Natural killer cell (primary cell): ENCODE results near the gene ZNRF3. TPM values are rescaled to one million over a fixed set of nuclear protein-coding genes. Genes with fewer than 3 reads are reported as not detected.

Source experiments
- ATAC-seq, 3 donors: fragments of 150-1000 bp in 2 of 3; fragments of 200-7000 bp in 1 of 3; cut with Tn5 transposase; 1 replicate in 1 of 3; 2 replicates in 2 of 3; pipeline ENCODE4 v1.10.0; 2021; ENCODE audit warnings: mild to moderate bottlenecking in 2 of 3, moderate library complexity in 2 of 3
- DNase-seq, 2 donors: peaks; one replicate each; pipeline versions ENCODE4 v3.0.0 to v3.0.0-alpha.2; 2013 to 2021; ENCODE audit warnings: mixed read lengths in 1 of 2
- H3K27ac ChIP-seq: one replicate; pipeline ENCODE4 v1.5.1; 2013; ENCODE audit warnings: mild to moderate bottlenecking, low read length
- H3K27me3 ChIP-seq: one replicate; pipeline ENCODE4 v1.6.1; 2013; ENCODE audit warnings: low read length; ENCODE audit not compliant: control insufficient read depth, insufficient read depth
- H3K36me3 ChIP-seq: one replicate; pipeline ENCODE4 v1.6.1; 2013; ENCODE audit warnings: low read length; ENCODE audit not compliant: control insufficient read depth, insufficient read depth
- H3K4me1 ChIP-seq: one replicate; pipeline ENCODE4 v1.6.1; 2013; ENCODE audit warnings: low read length; ENCODE audit not compliant: control insufficient read depth, insufficient read depth
- H3K4me3 ChIP-seq: one replicate; pipeline ENCODE4 v1.5.1; 2013; ENCODE audit warnings: low read length
- H3K9me3 ChIP-seq: one replicate; pipeline ENCODE4 v1.6.1; 2013; ENCODE audit warnings: low read length; ENCODE audit not compliant: control insufficient read depth, insufficient read depth
- H3K27ac Mint-ChIP-seq, 2 donors: one replicate each; pipeline ENCODE4 v1.8.0; 2022; ENCODE audit warnings: mild to moderate bottlenecking in 2 of 2, mixed read lengths in 2 of 2, moderate library complexity in 1 of 2
- H3K27me3 Mint-ChIP-seq, 2 donors: one replicate each; pipeline ENCODE4 v1.8.0; 2022; ENCODE audit warnings: low read depth in 2 of 2, mixed read lengths in 2 of 2
- H3K36me3 Mint-ChIP-seq: one replicate; pipeline ENCODE4 v1.8.0; 2022; ENCODE audit warnings: mixed read lengths
- H3K4me1 Mint-ChIP-seq, 2 donors: one replicate each; pipeline ENCODE4 v1.8.0; 2022; ENCODE audit warnings: mixed read lengths in 2 of 2
- H3K4me3 Mint-ChIP-seq: one replicate; pipeline ENCODE4 v1.8.0; 2022; ENCODE audit warnings: mild to moderate bottlenecking, moderate library complexity, mixed read lengths
- H3K9me3 Mint-ChIP-seq, 2 donors: one replicate each; pipeline ENCODE4 v1.8.0; 2022; ENCODE audit warnings: mixed read lengths in 2 of 2
- CTCF ChIP-seq: fragments of 200-600 bp; IDR thresholded peaks from one replicate; pipeline ENCODE4 v1.8.0; 2022; ENCODE audit warnings: antibody characterized with exemption
- WGBS: methylation state at CpG from one replicate; pipeline ENCODE4 v1.1.7; 2013; ENCODE audit warnings: missing lambda C conversion rate; ENCODE audit not compliant: insufficient coverage; 5-methylcytosine and 5-hydroxymethylcytosine counted together
- intact Hi-C: fragments of 100-400 bp; cut with micrococcal nuclease; formaldehyde crosslinking; loops from one replicate; pipeline ENCODE4 v1.14.2; 2022
- total RNA-seq, 4 donors: library from RNA; stranded (reverse); fragments of 120-200 nt in 1 of 4; gene quantifications; one replicate each; pipeline versions ENCODE4 v1.2.3 to v1.2.4, GENCODE V29; 2013 to 2022

ZNRF3 gene
- total RNA-seq, 3 donors from 2014 or later (not counting 1 experiment from before 2014, with no cell fraction given) = 0.23 to 0.34 (median 0.33) TPM

- Histone ChIP-seq H3K27ac (no peak overlapping the region), H3K4me3 (no peak overlapping the region), H3K36me3 (no peaks in the 10 kb centered on the region), H3K27me3 (no peaks in the 10 kb centered on the region), H3K4me1 (no peaks in the 10 kb centered on the region), H3K9me3 (peaks cover 17% of the 10 kb centered on the region)
- H3K27ac Mint-ChIP-seq = no peak overlapping the region
- intact Hi-C loops = no loop called here
- H3K36me3 Mint-ChIP-seq = no peaks in the 10 kb centered on the region
- no peaks in the 10 kb centered on the region for H3K4me1 Mint-ChIP-seq
- DNase-seq = no peak
- ATAC-seq = no peak
- 93% methylated on average over 2 of the region's 2 CpGs for WGBS
- no peaks in the 10 kb centered on the region for H3K27me3 Mint-ChIP-seq
- H3K9me3 Mint-ChIP-seq = no peaks in the 10 kb centered on the region
- no peak overlapping the region for H3K4me3 Mint-ChIP-seq
- no peak for TF ChIP-seq CTCF
Measured at GRCh38 chr22:28846994-28847393, 36.4 kb upstream of the ZNRF3 start.

DNA sequence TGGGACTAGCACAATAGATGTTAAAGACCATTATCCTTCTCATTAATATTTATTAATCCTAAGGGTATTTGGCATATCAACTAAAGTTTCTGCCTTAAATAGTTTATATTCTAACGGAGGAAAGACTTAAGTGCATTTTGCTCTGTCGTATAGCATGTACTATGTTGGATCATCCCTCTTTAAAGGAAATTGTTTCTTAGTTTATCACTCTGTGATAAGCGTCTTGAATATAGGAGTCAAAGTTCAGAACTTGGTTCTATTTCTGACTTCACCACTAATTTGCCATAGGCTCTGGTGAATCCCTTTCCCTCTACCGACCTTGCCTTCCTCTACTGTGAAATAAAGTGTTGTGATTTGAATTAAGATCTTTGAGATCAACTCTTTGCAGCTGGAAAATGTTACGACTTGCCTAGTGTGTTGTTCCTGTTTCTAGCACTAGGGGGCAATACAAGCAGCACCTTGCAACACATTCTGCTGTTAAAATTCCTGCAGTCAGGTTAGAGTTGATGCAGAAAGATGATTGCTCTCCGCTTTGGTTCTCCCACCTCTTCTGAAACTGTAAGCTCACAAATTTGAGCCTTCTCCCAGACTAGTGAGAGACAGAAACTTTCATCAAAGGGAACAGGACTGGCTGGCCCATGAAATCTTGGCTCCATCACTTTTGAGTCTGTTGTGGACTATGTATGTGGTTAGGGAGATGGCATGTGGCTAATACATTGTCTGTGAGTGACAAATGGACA lies 27.8 kb upstream of the ZNRF3 start:
- TF ChIP-seq CTCF = peak; percentile 89
- Mint-ChIP-seq H3K27me3 (peaks cover 7 to 8% of the 10 kb centered on the region in 2 donors), H3K9me3 (no peaks in the 10 kb centered on the region), H3K4me1 (no peaks in the 10 kb centered on the region), H3K27ac (no peak overlapping the region), H3K36me3 (no peaks in the 10 kb centered on the region), H3K4me3 (no peak overlapping the region)
- no peaks in the 10 kb centered on the region for H3K4me1 ChIP-seq
- ATAC-seq (peak; percentile 62 to 69 (median 68)), DNase-seq (peak; percentile 19 to 82)
- H3K36me3 ChIP-seq = no peaks in the 10 kb centered on the region
- H3K4me3 ChIP-seq = no peak overlapping the region
- intact Hi-C loops = loop anchor here (1.0 to 2.0 kb wide), 3 partner anchors 185 to 389 kb away; no protein-coding TSS in a partner anchor
- no peaks in the 10 kb centered on the region for H3K27me3 ChIP-seq
- no peaks in the 10 kb centered on the region for H3K9me3 ChIP-seq
- WGBS = 49% methylated on average over 4 of the region's 6 CpGs
- no peak overlapping the region for H3K27ac ChIP-seq

DNA sequence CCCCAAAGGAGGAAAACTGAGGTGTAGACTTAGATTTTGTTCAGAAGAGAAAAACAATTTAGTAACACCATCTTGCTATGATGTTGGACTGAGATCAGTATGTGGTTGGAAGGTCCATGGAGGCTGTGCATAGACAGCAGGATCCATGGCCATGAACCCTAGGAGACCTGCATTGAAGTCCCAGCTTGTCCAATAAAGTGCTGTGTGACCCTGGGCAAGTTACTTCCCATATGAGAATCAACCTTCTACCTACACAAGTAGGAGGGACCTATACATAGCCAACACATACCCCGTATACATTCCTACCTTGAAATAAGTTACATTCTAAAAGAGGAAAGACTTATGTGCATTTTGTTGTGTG lies 27.3 kb upstream of the ZNRF3 start:
- Histone ChIP-seq H3K4me1 (no peaks in the 10 kb centered on the region), H3K27me3 (no peaks in the 10 kb centered on the region), H3K27ac (no peak overlapping the region), H3K9me3 (no peaks in the 10 kb centered on the region), H3K4me3 (no peak overlapping the region), H3K36me3 (no peaks in the 10 kb centered on the region)
- no peak for TF ChIP-seq CTCF
- WGBS = no CpG with 5 or more reads among the region's 1 CpG
- H3K27ac Mint-ChIP-seq = no peak overlapping the region
- DNase-seq = no peak
- peaks cover 7 to 8% of the 10 kb centered on the region in 2 donors for H3K27me3 Mint-ChIP-seq
- H3K4me3 Mint-ChIP-seq = no peak overlapping the region
- H3K9me3 Mint-ChIP-seq = no peaks in the 10 kb centered on the region
- H3K36me3 Mint-ChIP-seq = no peaks in the 10 kb centered on the region
- intact Hi-C loops = loop anchor here (2.0 kb wide), 1 partner anchor 389 kb away; no protein-coding TSS in a partner anchor
- peak in 1 of 3 donors; percentile 17 for ATAC-seq
- H3K4me1 Mint-ChIP-seq = no peaks in the 10 kb centered on the region
